ENCODE results near the gene ZNF483.

Gene ZNF483

GRCh38 chr9:111514967-111515366, 10.0 kb upstream of the ZNF483 start:
- Histone ChIP-seq H3K36me3 (ENCODE audit: insufficient read depth, insufficient read length, low read length) (no peaks in the 10 kb centered on the region), H3K27me3 (ENCODE audit: insufficient read depth, insufficient read length) (no peaks in the 10 kb centered on the region), H3K9me3 (ENCODE audit: insufficient read depth, low read length) (peaks cover 34% of the 10 kb centered on the region), H3K4me3 (ENCODE audit: insufficient read length, low read depth) (no peak overlapping the region), H3K9ac (ENCODE audit: insufficient read length, low read depth) (no peak overlapping the region), H3K4me1 (ENCODE audit: insufficient read depth, insufficient read length) (peaks cover 4% of the 10 kb centered on the region)
- no peak for DNase-seq (ENCODE audit: low read depth, low spot score)
- no peak for TF ChIP-seq YY1 (IDR thresholded peaks at IDR 0.05; ENCODE audit: insufficient read depth, insufficient read length)
- TF ChIP-seq SUZ12 (IDR thresholded peaks at IDR 0.05; ENCODE audit: extremely low read depth, insufficient read depth, insufficient read length): no peak
- no peak for TF ChIP-seq ZNF274 (IDR thresholded peaks at IDR 0.05; ENCODE audit: low read depth, low read length)

DNA sequence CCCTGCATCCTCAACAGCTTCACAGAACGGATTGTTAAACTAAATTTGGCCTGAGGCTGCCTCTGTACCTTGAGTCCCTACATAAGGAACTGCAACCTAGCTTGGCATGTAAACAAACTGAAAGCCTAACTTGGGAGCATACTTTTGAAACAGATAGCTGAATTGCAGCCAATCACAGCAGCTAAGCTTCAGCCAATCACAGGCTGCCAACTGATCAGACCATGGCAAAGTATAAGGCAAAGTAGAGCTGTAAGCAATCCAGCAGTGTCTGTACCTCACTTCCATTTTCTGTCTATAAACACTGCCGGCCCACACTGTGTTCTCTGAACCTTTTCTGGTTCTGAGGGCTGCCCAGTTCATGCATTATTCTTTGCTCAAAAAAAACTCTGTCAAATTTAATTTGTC, 8.9 kb upstream of the ZNF483 start:
- no peaks in the 10 kb centered on the region for H3K27me3 ChIP-seq (ENCODE audit: insufficient read depth, insufficient read length)
- no peak for DNase-seq (ENCODE audit: low read depth, low spot score)
- no peak overlapping the region for H3K9ac ChIP-seq (ENCODE audit: insufficient read length, low read depth)
- peaks cover 24% of the 10 kb centered on the region for H3K9me3 ChIP-seq (ENCODE audit: insufficient read depth, low read length)
- no peak overlapping the region for H3K4me3 ChIP-seq (ENCODE audit: insufficient read length, low read depth)
- no peak for TF ChIP-seq YY1 (IDR thresholded peaks at IDR 0.05; ENCODE audit: insufficient read depth, insufficient read length)
- TF ChIP-seq ZNF274 (IDR thresholded peaks at IDR 0.05; ENCODE audit: low read depth, low read length): no peak
- TF ChIP-seq SUZ12 (IDR thresholded peaks at IDR 0.05; ENCODE audit: extremely low read depth, insufficient read depth, insufficient read length): no peak
- no peaks in the 10 kb centered on the region for H3K36me3 ChIP-seq (ENCODE audit: insufficient read depth, insufficient read length, low read length)
- peaks cover 4% of the 10 kb centered on the region for H3K4me1 ChIP-seq (ENCODE audit: insufficient read depth, insufficient read length)

DNA sequence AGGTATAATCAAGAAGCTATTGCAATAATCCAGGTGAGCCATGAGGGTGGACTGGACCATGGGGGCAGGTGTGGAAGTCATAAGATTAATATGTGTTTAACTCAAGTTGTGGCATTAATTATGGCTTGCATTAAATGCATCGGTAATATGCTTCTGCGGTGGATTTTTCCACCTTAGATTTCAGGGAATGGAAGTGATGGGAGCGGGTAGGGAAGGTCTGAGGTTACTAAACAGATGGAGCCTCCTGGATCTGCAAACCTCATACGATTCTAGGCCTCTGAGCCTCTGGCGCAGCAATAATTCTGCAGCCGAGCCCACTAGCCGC, 286 bp upstream of the ZNF483 start:
- H3K27me3 ChIP-seq (ENCODE audit: insufficient read depth, insufficient read length): peaks cover 3% of the 10 kb centered on the region
- H3K36me3 ChIP-seq (ENCODE audit: insufficient read depth, insufficient read length, low read length): peaks cover 12% of the 10 kb centered on the region
- H3K4me1 ChIP-seq (ENCODE audit: insufficient read depth, insufficient read length): peaks cover 2% of the 10 kb centered on the region
- TF ChIP-seq ZNF274 (IDR thresholded peaks at IDR 0.05; ENCODE audit: low read depth, low read length): no peak
- peak overlapping the region; percentile 22 for H3K9ac ChIP-seq (ENCODE audit: insufficient read length, low read depth)
- no peaks in the 10 kb centered on the region for H3K9me3 ChIP-seq (ENCODE audit: insufficient read depth, low read length)
- no peak for DNase-seq (ENCODE audit: low read depth, low spot score)
- H3K4me3 ChIP-seq (ENCODE audit: insufficient read length, low read depth): peak overlapping the region; percentile 75

- H3K4me1 ChIP-seq (ENCODE audit: insufficient read depth, insufficient read length): peaks cover 2% of the 10 kb centered on the region
- peaks cover 22% of the 10 kb centered on the region for H3K36me3 ChIP-seq (ENCODE audit: insufficient read depth, insufficient read length, low read length)
- DNase-seq (ENCODE audit: low read depth, low spot score): no peak
- no peak overlapping the region for H3K9ac ChIP-seq (ENCODE audit: insufficient read length, low read depth)
- H3K4me3 ChIP-seq (ENCODE audit: insufficient read length, low read depth): no peak overlapping the region
- TF ChIP-seq ZNF274 (IDR thresholded peaks at IDR 0.05; ENCODE audit: low read depth, low read length) (no peak), SUZ12 (IDR thresholded peaks at IDR 0.05; ENCODE audit: extremely low read depth, insufficient read depth, insufficient read length) (no peak), YY1 (IDR thresholded peaks at IDR 0.05; ENCODE audit: insufficient read depth, insufficient read length) (no peak)
- peaks cover 3% of the 10 kb centered on the region for H3K27me3 ChIP-seq (ENCODE audit: insufficient read depth, insufficient read length)
- peaks cover 10% of the 10 kb centered on the region; the same call in 1 of the 2 replicates for H3K9me3 ChIP-seq (ENCODE audit: insufficient read depth, low read length)
These were observed 2.4 kb downstream of the ZNF483 start for GRCh38 chr9:111527347-111527746.

GRCh38 chr9:111529787-111530186, 4.8 kb downstream of the ZNF483 start:
- DNase-seq (ENCODE audit: low read depth, low spot score): peak; percentile 92
- Histone ChIP-seq H3K4me1 (ENCODE audit: insufficient read depth, insufficient read length) (peaks cover 2% of the 10 kb centered on the region), H3K4me3 (ENCODE audit: insufficient read length, low read depth) (no peak overlapping the region), H3K27me3 (ENCODE audit: insufficient read depth, insufficient read length) (no peaks in the 10 kb centered on the region), H3K9ac (ENCODE audit: insufficient read length, low read depth) (no peak overlapping the region), H3K9me3 (ENCODE audit: insufficient read depth, low read length) (peaks cover 33% of the 10 kb centered on the region), H3K36me3 (ENCODE audit: insufficient read depth, insufficient read length, low read length) (peaks cover 34% of the 10 kb centered on the region)
- TF ChIP-seq SUZ12 (IDR thresholded peaks at IDR 0.05; ENCODE audit: extremely low read depth, insufficient read depth, insufficient read length) (no peak), YY1 (IDR thresholded peaks at IDR 0.05; ENCODE audit: insufficient read depth, insufficient read length) (no peak), ZNF274 (IDR thresholded peaks at IDR 0.05; ENCODE audit: low read depth, low read length) (no peak)

- Histone ChIP-seq H3K9ac (ENCODE audit: insufficient read length, low read depth) (no peak overlapping the region), H3K4me3 (ENCODE audit: insufficient read length, low read depth) (no peak overlapping the region), H3K4me1 (ENCODE audit: insufficient read depth, insufficient read length) (peaks cover 2% of the 10 kb centered on the region), H3K27me3 (ENCODE audit: insufficient read depth, insufficient read length) (no peaks in the 10 kb centered on the region), H3K9me3 (ENCODE audit: insufficient read depth, low read length) (peaks cover 47% of the 10 kb centered on the region), H3K36me3 (ENCODE audit: insufficient read depth, insufficient read length, low read length) (peaks cover 42% of the 10 kb centered on the region)
- no peak for TF ChIP-seq SUZ12 (IDR thresholded peaks at IDR 0.05; ENCODE audit: extremely low read depth, insufficient read depth, insufficient read length)
- TF ChIP-seq ZNF274 (IDR thresholded peaks at IDR 0.05; ENCODE audit: low read depth, low read length): no peak
- no peak for TF ChIP-seq YY1 (IDR thresholded peaks at IDR 0.05; ENCODE audit: insufficient read depth, insufficient read length)
- DNase-seq (ENCODE audit: low read depth, low spot score): no peak
These were observed 6.7 kb downstream of the ZNF483 start for GRCh38 chr9:111531716-111532115.

GRCh38 chr9:111533099-111533790, 8.3 kb downstream of the ZNF483 start:
- DNase-seq (ENCODE audit: low read depth, low spot score): no peak
- TF ChIP-seq SUZ12 (IDR thresholded peaks at IDR 0.05; ENCODE audit: extremely low read depth, insufficient read depth, insufficient read length): no peak
- no peak for TF ChIP-seq YY1 (IDR thresholded peaks at IDR 0.05; ENCODE audit: insufficient read depth, insufficient read length)
- TF ChIP-seq ZNF274 (IDR thresholded peaks at IDR 0.05; ENCODE audit: low read depth, low read length): no peak
- peaks cover 62% of the 10 kb centered on the region for H3K9me3 ChIP-seq (ENCODE audit: insufficient read depth, low read length)
- H3K4me3 ChIP-seq (ENCODE audit: insufficient read length, low read depth): no peak overlapping the region
- H3K9ac ChIP-seq (ENCODE audit: insufficient read length, low read depth): no peak overlapping the region
- H3K4me1 ChIP-seq (ENCODE audit: insufficient read depth, insufficient read length): no peaks in the 10 kb centered on the region
- H3K36me3 ChIP-seq (ENCODE audit: insufficient read depth, insufficient read length, low read length): peaks cover 37% of the 10 kb centered on the region
- no peaks in the 10 kb centered on the region for H3K27me3 ChIP-seq (ENCODE audit: insufficient read depth, insufficient read length)
